HCT116 (cell line): Measurements from ENCODE around the gene TDRD3. TPM values are rescaled to one million over a fixed set of nuclear protein-coding genes. Genes with fewer than 3 reads are reported as not detected.

Experiments used
- ATAC-seq: fragments of 200-7000 bp; cut with Tn5 transposase; 2 replicates; pipeline ENCODE4 v1.9.1; 2020; ENCODE audit warnings: mild to moderate bottlenecking, moderate library complexity
- BruUV-seq: library from RNA; stranded (reverse); fragments of 400-500 nt; replicated peaks from 2 replicates; lab custom pipeline; 2021; lab: Mats Ljungman, UMichigan
- CTCF ChIA-PET: fragments of 300-600 bp; sonication (Branson Sonifier 250); formaldehyde crosslinking; loops from one replicate; lab custom pipeline; 2021; ENCODE audit warnings: antibody characterized with exemption; lab: Charles Lee
- POLR2A ChIA-PET: fragments of 300-600, 350-600 bp; sonication (Branson Sonifier 250); formaldehyde crosslinking; loops from one replicate; lab custom pipeline; 2021; ENCODE audit warnings: antibody characterized with exemption; lab: Charles Lee
- RAD21 ChIA-PET, 2 experiments: fragments of 300-600 bp; sonication (Branson Sonifier 250); formaldehyde crosslinking; loops; one replicate each; lab custom pipeline; 2023; ENCODE audit warnings: low total read pairs in 2 of 2; ENCODE audit not compliant: uncharacterized antibody in 2 of 2, unreplicated experiment in 2 of 2, low non-redundant PET in 1 of 2; lab: Charles Lee
- DNase-seq: peaks from one replicate; pipeline ENCODE4 v3.0.0-alpha.2; 2010; ENCODE audit warnings: low read depth, low spot score
- H2AFZ ChIP-seq: fragments of 200-600 bp; shearing (Covaris generic), sonication (generic); 2 replicates; pipeline ENCODE4 v1.6.1; 2017; ENCODE audit warnings: low read depth, mixed run types, mixed read lengths, antibody characterized with exemption, low read length; ENCODE audit not compliant: poor library complexity, severe bottlenecking
- H3K27ac ChIP-seq: 2 replicates; pipeline ENCODE4 v1.5.1; 2012; ENCODE audit warnings: low read depth, low read length
- H3K27me3 ChIP-seq: fragments of 200-600 bp; sonication (generic); 2 replicates; pipeline ENCODE4 v1.6.1; 2016; ENCODE audit warnings: mixed run types, low read length, mixed read lengths; ENCODE audit not compliant: insufficient read depth
- H3K36me3 ChIP-seq, 2 experiments: fragments of 200-500 bp in 1 of 2; fragments of 200-600 bp in 1 of 2; sonication (Bioruptor generic) in 1 of 2; sonication (generic) in 1 of 2; 2 replicates each; pipeline versions ENCODE4 v1.5.1 to v1.6.1; 2014 to 2016; ENCODE audit warnings: low read length in 2 of 2, inconsistent platforms in 1 of 2, mixed read lengths in 1 of 2, mixed run types in 1 of 2; ENCODE audit not compliant: insufficient read depth in 2 of 2, control insufficient read depth in 1 of 2
- H3K4me1 ChIP-seq, 2 experiments: fragments of 200-600 bp in 1 of 2; sonication (generic) in 1 of 2; 2 replicates each; pipeline versions ENCODE4 v1.5.1 to v1.6.1; 2012 to 2017; ENCODE audit warnings: low read length in 2 of 2, inconsistent platforms in 1 of 2, mild to moderate bottlenecking in 1 of 2, mixed read lengths in 1 of 2, mixed run types in 1 of 2, moderate library complexity in 1 of 2; ENCODE audit not compliant: insufficient read depth in 2 of 2, control insufficient read depth in 1 of 2
- H3K4me2 ChIP-seq: fragments of 200-600 bp; sonication (generic); 2 replicates; pipeline ENCODE4 v1.6.1; 2017; ENCODE audit warnings: mixed run types, low read length, mixed read lengths
- H3K4me3 ChIP-seq, 2 experiments: fragments of 200-600 bp in 1 of 2; sonication (generic) in 1 of 2; replicated peaks in 1 of 2; 2 replicates each; pipeline ENCODE4 v1.5.1; 2011 to 2016; ENCODE audit warnings: low read length in 2 of 2, control low read depth in 1 of 2, low read depth in 1 of 2, mild to moderate bottlenecking in 1 of 2, mixed read lengths in 1 of 2, mixed run types in 1 of 2
- H3K79me2 ChIP-seq: fragments of 200-600 bp; sonication (generic); 2 replicates; pipeline ENCODE4 v1.6.1; 2017; ENCODE audit warnings: mild to moderate bottlenecking, mixed run types, low read length, moderate library complexity, mixed read lengths; ENCODE audit not compliant: insufficient read depth
- H3K9ac ChIP-seq: fragments of 200-600 bp; sonication (generic); 2 replicates; pipeline ENCODE4 v1.6.1; 2016; ENCODE audit warnings: low read length, mixed read lengths
- H3K9me2 ChIP-seq: fragments of 200-600 bp; sonication (generic), shearing (Covaris generic); 2 replicates; pipeline ENCODE4 v1.6.1; 2017; ENCODE audit warnings: mixed run types, mild to moderate bottlenecking, moderate library complexity; ENCODE audit not compliant: insufficient read depth
- H3K9me3 ChIP-seq, 2 experiments: fragments of 200-500 bp in 1 of 2; fragments of 200-600 bp in 1 of 2; sonication (Bioruptor generic) in 1 of 2; sonication (generic) in 1 of 2; 2 replicates each; pipeline ENCODE4 v1.6.1; 2014 to 2017; ENCODE audit warnings: low read length in 2 of 2, mixed read lengths in 2 of 2, inconsistent platforms in 1 of 2, low read depth in 1 of 2, mild to moderate bottlenecking in 1 of 2, mixed run types in 1 of 2, moderate library complexity in 1 of 2; ENCODE audit not compliant: control insufficient read depth in 1 of 2, insufficient read depth in 1 of 2
- H4K20me1 ChIP-seq: fragments of 200-600 bp; sonication (generic), shearing (Covaris generic); 2 replicates; pipeline ENCODE4 v1.6.1; 2017; ENCODE audit warnings: mixed run types, mild to moderate bottlenecking, moderate library complexity; ENCODE audit not compliant: insufficient read depth
- ATF3 ChIP-seq: IDR thresholded peaks from 2 replicates; pipeline ENCODE4 v1.6.1; 2012
- CEBPB ChIP-seq: IDR thresholded peaks from 2 replicates; pipeline ENCODE4 v1.6.1; 2012; ENCODE audit warnings: low read depth
- CTCF ChIP-seq, 3 experiments: fragments of 200-600 bp in 1 of 3; sonication (generic) in 1 of 3; IDR thresholded peaks in 2 of 3; conservative IDR thresholded peaks in 1 of 3; 2 replicates each; pipeline ENCODE4 v1.5.1; 2012 to 2017; ENCODE audit warnings: low read depth in 2 of 3, low read length in 2 of 3, antibody characterized with exemption in 1 of 3, borderline replicate concordance in 1 of 3, control low read depth in 1 of 3, mild to moderate bottlenecking in 1 of 3, mixed read lengths in 1 of 3, mixed run types in 1 of 3, moderate library complexity in 1 of 3; ENCODE audit not compliant: insufficient read depth in 1 of 3
- EGR1 ChIP-seq: IDR thresholded peaks from 2 replicates; pipeline ENCODE4 v1.6.1; 2012; ENCODE audit warnings: low read depth
- ELF1 ChIP-seq: IDR thresholded peaks from 2 replicates; pipeline ENCODE4 v1.6.1; 2012; ENCODE audit warnings: low read depth, borderline replicate concordance
- FOSL1 ChIP-seq: IDR thresholded peaks from 2 replicates; pipeline ENCODE4 v1.6.1; 2012; ENCODE audit warnings: low read depth
- JUND ChIP-seq: IDR thresholded peaks from 2 replicates; pipeline ENCODE4 v1.6.1; 2012
- MAX ChIP-seq: IDR thresholded peaks from 2 replicates; pipeline ENCODE4 v1.6.1; 2012
- POLR2A ChIP-seq: IDR thresholded peaks from 2 replicates; pipeline ENCODE4 v1.7.0; 2011; ENCODE audit warnings: borderline replicate concordance; ENCODE audit not compliant: insufficient read depth, insufficient read length; ENCODE audit errors: extremely low read depth
- REST ChIP-seq: IDR thresholded peaks from 2 replicates; pipeline ENCODE4 v1.6.1; 2012; ENCODE audit warnings: low read depth
- TCF7L2 ChIP-seq: IDR thresholded peaks from 2 replicates; pipeline ENCODE4 v1.7.0; 2011; ENCODE audit warnings: borderline replicate concordance, inconsistent platforms; ENCODE audit not compliant: insufficient read depth, insufficient read length; ENCODE audit errors: extremely low read depth
- YY1 ChIP-seq: IDR thresholded peaks from 2 replicates; pipeline ENCODE4 v1.6.1; 2011; ENCODE audit warnings: low read length, low read depth, moderate library complexity, mild to moderate bottlenecking; ENCODE audit not compliant: insufficient replicate concordance; ENCODE audit errors: extremely low read depth
- ZFX ChIP-seq: fragments of 450-650 bp; IDR thresholded peaks from 2 replicates; pipeline ENCODE4 v1.6.1; 2017
- intact Hi-C: fragments of 100-400 bp; cut with micrococcal nuclease; formaldehyde crosslinking; loops from 2 replicates; pipeline ENCODE4 v1.10.0; 2022
- total RNA-seq: library from RNA; stranded (reverse); gene quantifications from one replicate; pipeline ENCODE4 v1.2.1, GENCODE V29; 2021; ENCODE audit not compliant: unreplicated experiment

Gene TDRD3
- total RNA-seq, 1 experiment from 2014 or later: 16.9 TPM

- POLR2A ChIA-PET: no interaction called here
- Histone ChIP-seq H3K27me3 (no peaks in the 10 kb centered on the region), H3K27ac (no peak overlapping the region), H4K20me1 (no peaks in the 10 kb centered on the region), H3K4me3 (no peak overlapping the region), H3K4me2 (no peak overlapping the region), H2AFZ (no peak overlapping the region), H3K9me3 (no peaks in the 10 kb centered on the region), H3K9ac (no peak overlapping the region), H3K9me2 (no peaks in the 10 kb centered on the region), H3K4me1 (no peaks in the 10 kb centered on the region), H3K79me2 (no peaks in the 10 kb centered on the region), H3K36me3 (no peaks in the 10 kb centered on the region)
- RAD21 ChIA-PET: no interaction called here
- ATAC-seq (no peak), DNase-seq (no peak)
- TF ChIP-seq CTCF (IDR thresholded peaks at IDR 0.05 in 2 of 3, conservative IDR thresholded peaks at IDR 0.05 in 1 of 3; ENCODE audit: borderline replicate concordance in 1 of 3, insufficient read depth in 1 of 3, low read depth in 2 of 3, low read length in 2 of 3) (no peak), POLR2A (no peak), REST (no peak), MAX (no peak), YY1 (no peak), FOSL1 (no peak), CEBPB (no peak), TCF7L2 (no peak), EGR1 (no peak), JUND (no peak), ATF3 (no peak), ELF1 (no peak), ZFX (no peak)
- CTCF ChIA-PET: no interaction called here
- BruUV-seq: no TSS peak
- intact Hi-C loops: no loop called here
These were observed 180.7 kb downstream of the TDRD3 start for GRCh38 chr13:60577761-60578160.
